HG03280 (cell line): ENCODE data around the gene ALKBH7.

Experiments used
- ATAC-seq: cut with Tn5 transposase; IDR thresholded peaks from one replicate; pipeline ENCODE4 v1.9.1; 2021; ENCODE audit warnings: mild to moderate bottlenecking, moderate library complexity; ENCODE audit not compliant: unreplicated experiment

The ALKBH7 gene

GRCh38 chr19:6423499-6424194, 51.1 kb downstream of the ALKBH7 start:
- no peak for ATAC-seq

DNA sequence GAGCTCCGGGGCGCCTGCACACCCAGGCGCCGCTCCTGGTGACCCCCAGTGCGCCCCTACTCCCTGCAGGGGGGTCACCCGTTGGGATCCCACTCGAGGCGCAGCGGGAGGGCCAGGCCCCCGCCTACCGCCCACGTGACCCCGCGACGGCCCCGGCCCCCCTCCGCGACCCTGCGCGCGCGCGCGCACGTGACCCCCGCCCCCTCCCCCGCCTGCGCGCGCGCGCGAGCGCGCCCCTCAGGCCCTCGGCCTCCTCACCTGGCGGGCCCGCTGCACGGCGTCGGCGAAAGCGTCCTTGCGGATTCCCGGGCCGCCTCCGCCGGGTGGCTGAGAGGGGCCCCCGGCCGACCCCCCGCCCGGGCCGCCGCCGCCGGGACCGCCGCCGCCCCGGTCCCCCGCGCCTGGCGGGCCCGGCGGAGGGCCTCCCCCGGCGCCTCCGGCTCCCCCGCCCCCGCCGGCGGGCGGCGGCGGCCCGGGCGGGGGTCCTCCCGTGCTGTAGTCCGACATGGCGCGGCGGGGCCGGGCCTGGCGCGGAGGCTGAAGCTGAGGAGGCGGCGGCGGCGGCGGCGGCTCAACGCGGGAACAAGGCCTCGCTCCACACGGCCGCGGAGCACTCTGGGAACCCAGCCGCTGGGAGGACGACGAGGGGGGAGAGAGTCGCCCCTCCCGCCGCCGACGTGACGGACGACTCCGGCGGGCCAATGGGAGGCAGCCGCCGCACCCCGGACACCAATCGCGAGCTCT, 51.8 kb downstream of the ALKBH7 start, which contains the start of gene KHSRP:
KHSRP (minus strand) TSS at position 617 of the 744 bp plus-strand sequence; CDS start at position 507, 110 bp downstream.
- ATAC-seq: no peak
